Ecto neural progenitor cell (in vitro differentiated cells): ENCODE data around the gene KRT86.
"Not testable (repeated sequence)": the region's sequence is repeated elsewhere in the genome, so short reads cannot be mapped to it uniquely, and the experiment has no call there.

Experiments used
- DNase-seq: peaks from one replicate; pipeline ENCODE4 v3.0.0-alpha.2; 2018; ENCODE audit warnings: low spot score

Gene KRT86

GRCh38 chr12:52336641-52337040, 62.2 kb downstream of the KRT86 start:
- no peak for DNase-seq

- DNase-seq = no peak
Measured at GRCh38 chr12:52337054-52337453, 62.6 kb downstream of the KRT86 start.

GRCh38 chr12:52338241-52338960, 64.0 kb downstream of the KRT86 start:
- no peak for DNase-seq

GRCh38 chr12:52341066-52341580, 66.7 kb downstream of the KRT86 start:
- DNase-seq = no peak

- no peak for DNase-seq
Measured at GRCh38 chr12:52342781-52343490, 68.5 kb downstream of the KRT86 start.

GRCh38 chr12:52343550-52343949, 69.1 kb downstream of the KRT86 start:
- no peak for DNase-seq

GRCh38 chr12:52344111-52344510, 69.7 kb downstream of the KRT86 start:
- no peak for DNase-seq

- not testable (repeated sequence) for DNase-seq
Measured at GRCh38 chr12:52345041-52345440, 70.6 kb downstream of the KRT86 start.

- DNase-seq = no peak
Measured at GRCh38 chr12:52346593-52346992, 72.1 kb downstream of the KRT86 start.

- no peak for DNase-seq
Measured at GRCh38 chr12:52347016-52347415, 72.6 kb downstream of the KRT86 start.

- no peak for DNase-seq
Measured at GRCh38 chr12:52347551-52348510, 73.4 kb downstream of the KRT86 start.

GRCh38 chr12:52349196-52349595, 74.8 kb downstream of the KRT86 start:
- DNase-seq = no peak

- no peak for DNase-seq
Measured at GRCh38 chr12:52350021-52350620, 75.7 kb downstream of the KRT86 start.

GRCh38 chr12:52350786-52351185, 76.3 kb downstream of the KRT86 start:
- DNase-seq = no peak

- DNase-seq = no peak
Measured at GRCh38 chr12:52351196-52352059, 77.0 kb downstream of the KRT86 start.

GRCh38 chr12:52352951-52353350, 78.5 kb downstream of the KRT86 start:
- DNase-seq = no peak

- DNase-seq = no peak
Measured at GRCh38 chr12:52353766-52354165, 79.3 kb downstream of the KRT86 start.

- no peak for DNase-seq
Measured at GRCh38 chr12:52354200-52354599, 79.8 kb downstream of the KRT86 start.

GRCh38 chr12:52355176-52355575, 80.7 kb downstream of the KRT86 start:
- no peak for DNase-seq

GRCh38 chr12:52356031-52356761, 81.8 kb downstream of the KRT86 start:
- no peak for DNase-seq
